GM12872 (cell line): ENCODE results near the gene OCSTAMP.

Experiments used
- CTCF ChIP-seq: IDR thresholded peaks from 3 replicates; pipeline ENCODE4 v1.5.1; 2011; ENCODE audit warnings: low read depth, mild to moderate bottlenecking, low read length, moderate library complexity; ENCODE audit not compliant: insufficient read depth

Gene OCSTAMP

GRCh38 chr20:46588532-46589511 is 38.4 kb upstream of the OCSTAMP start:
- no peak for TF ChIP-seq CTCF

- no peak for TF ChIP-seq CTCF
Observed at GRCh38 chr20:46587986-46588385, 37.5 kb upstream of the OCSTAMP start.

GRCh38 chr20:46586724-46587123 is 36.3 kb upstream of the OCSTAMP start:
- TF ChIP-seq CTCF = no peak

GRCh38 chr20:46584508-46584907 is 34.1 kb upstream of the OCSTAMP start:
- no peak for TF ChIP-seq CTCF

- no peak for TF ChIP-seq CTCF
Observed at GRCh38 chr20:46583411-46584214, 33.2 kb upstream of the OCSTAMP start.

GRCh38 chr20:46582648-46583047 is 32.2 kb upstream of the OCSTAMP start:
- TF ChIP-seq CTCF = no peak

- no peak for TF ChIP-seq CTCF
Observed at GRCh38 chr20:46581391-46581790, 30.9 kb upstream of the OCSTAMP start.
